Prostate gland (tissue), 2 donors: Measurements from ENCODE around the gene PRND.

ENCODE experiments used
- POLR2A ChIP-seq: fragments of 450-650 bp; IDR thresholded peaks from one replicate; pipeline ENCODE4 v1.6.1; 2016; ENCODE audit warnings: antibody characterized with exemption, mild to moderate bottlenecking
- POLR2AphosphoS5 ChIP-seq: sonication (generic); formaldehyde crosslinking; IDR thresholded peaks from one replicate; pipeline ENCODE4 v1.6.1; 2017; ENCODE audit warnings: antibody characterized with exemption
- TF ChIP-seq, protein P1 (sequence below), 4 experiments: fragments of 200-600 bp in 2 of 4; fragments of 450-650 bp in 2 of 4; sonication (generic) in 2 of 4; IDR thresholded peaks; 1 replicate in 3 of 4; 2 replicates in 1 of 4; pipeline ENCODE4 v1.5.1; 2016 to 2019; ENCODE audit warnings: antibody characterized with exemption in 4 of 4, mild to moderate bottlenecking in 2 of 4, moderate library complexity in 2 of 4

DNA sequence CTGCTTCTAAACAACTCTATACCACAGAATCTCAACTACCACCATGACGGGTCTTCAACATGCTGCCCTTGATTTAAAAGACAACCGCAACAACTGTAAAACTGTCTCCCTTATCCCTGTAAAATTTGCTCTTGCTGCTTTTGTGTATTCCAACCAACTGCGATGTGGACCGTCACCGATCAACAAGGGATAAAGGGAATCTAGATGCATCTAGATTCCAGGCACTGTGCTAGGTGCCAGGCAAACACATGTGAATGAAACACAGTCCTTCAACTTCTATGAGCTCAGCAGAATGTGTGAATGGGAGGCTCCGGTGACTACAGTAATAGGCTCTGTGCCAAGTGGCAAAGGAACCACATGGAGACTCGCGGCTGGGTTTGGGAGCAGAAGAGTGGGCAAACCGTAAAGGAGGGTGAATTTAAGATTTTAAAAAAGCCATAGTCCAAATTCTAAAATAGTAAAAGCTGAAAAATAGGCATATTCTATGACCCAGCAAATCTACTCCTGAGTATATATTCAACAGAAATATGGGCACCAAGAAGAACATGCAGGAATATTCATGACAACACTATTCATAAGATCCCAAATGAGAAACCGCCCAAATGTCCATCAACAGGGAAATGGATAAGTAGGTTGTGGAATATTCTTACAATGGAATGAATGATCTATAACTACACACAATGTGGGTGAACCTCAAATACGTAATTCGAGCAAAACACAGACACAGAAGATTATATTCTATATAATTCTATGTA, 3.7 kb upstream of the PRND start:
- TF ChIP-seq POLR2A (no peak), POLR2AphosphoS5 (no peak)
- TF ChIP-seq, protein P1, sequence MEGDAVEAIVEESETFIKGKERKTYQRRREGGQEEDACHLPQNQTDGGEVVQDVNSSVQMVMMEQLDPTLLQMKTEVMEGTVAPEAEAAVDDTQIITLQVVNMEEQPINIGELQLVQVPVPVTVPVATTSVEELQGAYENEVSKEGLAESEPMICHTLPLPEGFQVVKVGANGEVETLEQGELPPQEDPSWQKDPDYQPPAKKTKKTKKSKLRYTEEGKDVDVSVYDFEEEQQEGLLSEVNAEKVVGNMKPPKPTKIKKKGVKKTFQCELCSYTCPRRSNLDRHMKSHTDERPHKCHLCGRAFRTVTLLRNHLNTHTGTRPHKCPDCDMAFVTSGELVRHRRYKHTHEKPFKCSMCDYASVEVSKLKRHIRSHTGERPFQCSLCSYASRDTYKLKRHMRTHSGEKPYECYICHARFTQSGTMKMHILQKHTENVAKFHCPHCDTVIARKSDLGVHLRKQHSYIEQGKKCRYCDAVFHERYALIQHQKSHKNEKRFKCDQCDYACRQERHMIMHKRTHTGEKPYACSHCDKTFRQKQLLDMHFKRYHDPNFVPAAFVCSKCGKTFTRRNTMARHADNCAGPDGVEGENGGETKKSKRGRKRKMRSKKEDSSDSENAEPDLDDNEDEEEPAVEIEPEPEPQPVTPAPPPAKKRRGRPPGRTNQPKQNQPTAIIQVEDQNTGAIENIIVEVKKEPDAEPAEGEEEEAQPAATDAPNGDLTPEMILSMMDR (IDR thresholded peaks at IDR 0.05) = no peak
